GM23248 (cell line): ENCODE results near the gene GSDMA. TPM values are rescaled to one million over a fixed set of nuclear protein-coding genes. Genes with fewer than 3 reads are reported as not detected.

Experiments
- DNase-seq: peaks from one replicate; pipeline ENCODE4 v3.0.0-alpha.2; 2015
- H2AFZ ChIP-seq: fragments of 200-600 bp; sonication (generic); 2 replicates; pipeline ENCODE4 v1.6.1; 2016; ENCODE audit warnings: antibody characterized with exemption
- H3F3A ChIP-seq: fragments of 200-600 bp; sonication (generic); 2 replicates; pipeline ENCODE4 v1.6.1; 2016; ENCODE audit warnings: mild to moderate bottlenecking, antibody characterized with exemption, mixed run types; ENCODE audit not compliant: insufficient read depth
- H3K27ac ChIP-seq: fragments of 200-600 bp; sonication (generic); 2 replicates; pipeline ENCODE4 v1.5.1; 2016; ENCODE audit warnings: mild to moderate bottlenecking
- H3K27me3 ChIP-seq: fragments of 200-600 bp; sonication (generic); replicated peaks from 2 replicates; pipeline ENCODE4 v1.6.1; 2016; ENCODE audit warnings: mild to moderate bottlenecking; ENCODE audit not compliant: insufficient read depth
- H3K36me3 ChIP-seq: fragments of 200-600 bp; sonication (generic); 2 replicates; pipeline ENCODE4 v1.6.1; 2016; ENCODE audit warnings: low read depth, mild to moderate bottlenecking
- H3K4me1 ChIP-seq: fragments of 200-600 bp; sonication (generic); 2 replicates; pipeline ENCODE4 v1.6.1; 2016; ENCODE audit warnings: mild to moderate bottlenecking; ENCODE audit not compliant: insufficient read depth
- H3K4me2 ChIP-seq: fragments of 200-600 bp; sonication (generic); one replicate; pipeline ENCODE4 v1.6.1; 2016; ENCODE audit warnings: mild to moderate bottlenecking; ENCODE audit not compliant: unreplicated experiment
- H3K4me3 ChIP-seq: fragments of 200-600 bp; sonication (generic); 2 replicates; pipeline ENCODE4 v1.5.1; 2016; ENCODE audit warnings: mild to moderate bottlenecking
- H3K79me2 ChIP-seq: fragments of 200-600 bp; sonication (generic); 2 replicates; pipeline ENCODE4 v1.6.1; 2016; ENCODE audit warnings: mild to moderate bottlenecking; ENCODE audit not compliant: insufficient read depth
- H3K9ac ChIP-seq: fragments of 200-600 bp; sonication (generic); 2 replicates; pipeline ENCODE4 v1.6.1; 2016; ENCODE audit warnings: mild to moderate bottlenecking
- H3K9me2 ChIP-seq: fragments of 200-600 bp; sonication (generic); 2 replicates; pipeline ENCODE4 v1.6.1; 2016; ENCODE audit warnings: mixed run types, mild to moderate bottlenecking, moderate library complexity; ENCODE audit not compliant: insufficient read depth
- H3K9me3 ChIP-seq: fragments of 200-600 bp; sonication (generic); one replicate; pipeline ENCODE4 v1.6.1; 2017; ENCODE audit warnings: low read depth
- H4K20me1 ChIP-seq: fragments of 200-600 bp; sonication (generic); 2 replicates; pipeline ENCODE4 v1.6.0; 2016; ENCODE audit not compliant: insufficient read depth
- EZH2 ChIP-seq: fragments of 200-600 bp; sonication (generic); IDR thresholded peaks from 2 replicates; pipeline ENCODE4 v1.6.1; 2018; ENCODE audit warnings: antibody characterized with exemption, mild to moderate bottlenecking; ENCODE audit not compliant: insufficient read depth, poor library complexity, severe bottlenecking
- EZH2phosphoT487 ChIP-seq: fragments of 200-600 bp; sonication (generic); IDR thresholded peaks from 2 replicates; pipeline ENCODE4 v1.6.1; 2018; ENCODE audit warnings: antibody characterized with exemption, moderate library complexity, mild to moderate bottlenecking, low read depth; ENCODE audit not compliant: insufficient read depth
- WGBS, 2 experiments: methylation state at CpG; one replicate each; pipeline ENCODE4 v1.1.6; 2015 to 2017; ENCODE audit warnings: low lambda C conversion rate in 2 of 2, low coverage in 1 of 2; ENCODE audit errors: missing lambda C conversion rate in 2 of 2; 5-methylcytosine and 5-hydroxymethylcytosine counted together
- in situ Hi-C: fragments of 300-500 bp; cut with MboI; formaldehyde crosslinking; loops from 2 replicates; pipeline ENCODE4 v1.15.0; 2020
- polyA plus RNA-seq: library from polyadenylated mRNA; unstranded; fragments of >200 nt; fragmentation: Nextera tagmentation; extraction: Ambion mirVana; gene quantifications from 2 replicates; pipeline ENCODE4 v1.2.1, GENCODE V29; 2016
- total RNA-seq: library from RNA; depleted of rRNA; stranded (reverse); fragments of >200 nt; shearing (Covaris generic); gene quantifications from 2 replicates; pipeline ENCODE4 v1.2.3, GENCODE V29; 2014

Gene GSDMA
- total and polyA plus RNA-seq, 2 experiments from 2014 or later = 0.21 TPM; not detected in 1

- Histone ChIP-seq H3K4me1 (peaks cover 19% of the 10 kb centered on the region), H3K4me2 (no peak overlapping the region), H3K9me3 (no peaks in the 10 kb centered on the region), H3K4me3 (no peak overlapping the region), H3K36me3 (no peaks in the 10 kb centered on the region), H3K27me3 (no peaks in the 10 kb centered on the region), H3K9me2 (no peaks in the 10 kb centered on the region), H3K79me2 (no peaks in the 10 kb centered on the region), H3F3A (peaks cover 12% of the 10 kb centered on the region), H3K9ac (no peak overlapping the region), H3K27ac (no peak overlapping the region), H4K20me1 (no peaks in the 10 kb centered on the region), H2AFZ (no peak overlapping the region)
- in situ Hi-C loops = no loop called here
- DNase-seq = no peak
- TF ChIP-seq EZH2phosphoT487 (no peak), EZH2 (no peak)
- WGBS, 2 experiments = 97% methylated on average over 4 of the region's 4 CpGs
Measured at GRCh38 chr17:39971076-39971603, 8.3 kb downstream of the GSDMA start.

GRCh38 chr17:39972271-39972670 is 9.5 kb downstream of the GSDMA start:
- no peaks in the 10 kb centered on the region for H3K27me3 ChIP-seq
- no peaks in the 10 kb centered on the region for H3K79me2 ChIP-seq
- H3F3A ChIP-seq = peaks cover 12% of the 10 kb centered on the region
- H3K27ac ChIP-seq = 0 out of 2 replicates have a peak overlapping the region, but pooled peaks have one; percentile 17
- H3K9me2 ChIP-seq = no peaks in the 10 kb centered on the region
- no peak overlapping the region; the same call in 1 of the 2 replicates for H3K4me3 ChIP-seq
- DNase-seq = peak; percentile 50
- no peaks in the 10 kb centered on the region for H4K20me1 ChIP-seq
- H3K9ac ChIP-seq = 0 out of 2 replicates have a peak overlapping the region, but pooled peaks have one; percentile 6
- peaks cover 19% of the 10 kb centered on the region for H3K4me1 ChIP-seq
- 17 to 19% methylated on average over 3 of the region's 3 CpGs for WGBS, 2 experiments
- in situ Hi-C loops = no loop called here
- no peaks in the 10 kb centered on the region for H3K36me3 ChIP-seq
- H3K4me2 ChIP-seq = no peak overlapping the region
- H3K9me3 ChIP-seq = no peaks in the 10 kb centered on the region
- peak overlapping the region; percentile 57; the same call in 1 of the 2 replicates for H2AFZ ChIP-seq
- TF ChIP-seq EZH2 (no peak), EZH2phosphoT487 (no peak)

GRCh38 chr17:39973496-39973895 is 10.7 kb downstream of the GSDMA start:
- no peak overlapping the region for H2AFZ ChIP-seq
- in situ Hi-C loops = no loop called here
- WGBS, 2 experiments = 51 to 74% methylated on average over 2 of the region's 2 CpGs
- no peaks in the 10 kb centered on the region for H4K20me1 ChIP-seq
- H3K4me2 ChIP-seq = no peak overlapping the region
- TF ChIP-seq EZH2phosphoT487 = no peak
- TF ChIP-seq EZH2 = no peak
- H3K36me3 ChIP-seq = no peaks in the 10 kb centered on the region
- H3K27me3 ChIP-seq = no peaks in the 10 kb centered on the region
- H3K9me3 ChIP-seq = no peaks in the 10 kb centered on the region
- no peaks in the 10 kb centered on the region for H3K9me2 ChIP-seq
- H3K79me2 ChIP-seq = no peaks in the 10 kb centered on the region
- no peak overlapping the region for H3K9ac ChIP-seq
- H3K4me1 ChIP-seq = peaks cover 22% of the 10 kb centered on the region
- H3K27ac ChIP-seq = 0 out of 2 replicates have a peak overlapping the region, but pooled peaks have one; percentile 5
- H3F3A ChIP-seq = peaks cover 12% of the 10 kb centered on the region
- DNase-seq = peak; percentile 75
- no peak overlapping the region for H3K4me3 ChIP-seq

- TF ChIP-seq EZH2phosphoT487 = no peak
- no peak for TF ChIP-seq EZH2
- peaks cover 29% of the 10 kb centered on the region for H3K4me1 ChIP-seq
- WGBS, 2 experiments = 91 to 94% methylated on average over 5 of the region's 5 CpGs
Measured at GRCh38 chr17:39974433-39974832, 11.6 kb downstream of the GSDMA start.

GRCh38 chr17:39975801-39976200 is 13.0 kb downstream of the GSDMA start:
- H3K9me2 ChIP-seq = no peaks in the 10 kb centered on the region
- H3K27ac ChIP-seq = no peak overlapping the region
- no peak for DNase-seq
- no peaks in the 10 kb centered on the region for H3K9me3 ChIP-seq
- H4K20me1 ChIP-seq = no peaks in the 10 kb centered on the region
- no peak overlapping the region for H2AFZ ChIP-seq
- in situ Hi-C loops = no loop called here
- no peak overlapping the region for H3K4me2 ChIP-seq
- peaks cover 24% of the 10 kb centered on the region for H3F3A ChIP-seq
- H3K4me1 ChIP-seq = peaks cover 36% of the 10 kb centered on the region
- no peaks in the 10 kb centered on the region for H3K36me3 ChIP-seq
- H3K79me2 ChIP-seq = peaks cover 1% of the 10 kb centered on the region
- 73 to 76% methylated on average over 4 of the region's 4 CpGs for WGBS, 2 experiments
- no peak for TF ChIP-seq EZH2phosphoT487
- TF ChIP-seq EZH2 = no peak
- no peaks in the 10 kb centered on the region for H3K27me3 ChIP-seq
- no peak overlapping the region for H3K9ac ChIP-seq
- no peak overlapping the region for H3K4me3 ChIP-seq

More at GRCh38 chr17:39974433-39974832, 11.6 kb downstream of the GSDMA start:
- Histone ChIP-seq H3K9ac (no peak overlapping the region), H3K9me3 (no peaks in the 10 kb centered on the region), H3K27me3 (no peaks in the 10 kb centered on the region), H3K9me2 (no peaks in the 10 kb centered on the region), H3K4me3 (no peak overlapping the region), H3K36me3 (no peaks in the 10 kb centered on the region), H3K27ac (no peak overlapping the region), H2AFZ (no peak overlapping the region), H4K20me1 (no peaks in the 10 kb centered on the region), H3K4me2 (no peak overlapping the region), H3F3A (peaks cover 17% of the 10 kb centered on the region), H3K79me2 (no peaks in the 10 kb centered on the region)
- in situ Hi-C loops = no loop called here
- DNase-seq = no peak
